ENCODE results near the gene GNG12.

DNA sequence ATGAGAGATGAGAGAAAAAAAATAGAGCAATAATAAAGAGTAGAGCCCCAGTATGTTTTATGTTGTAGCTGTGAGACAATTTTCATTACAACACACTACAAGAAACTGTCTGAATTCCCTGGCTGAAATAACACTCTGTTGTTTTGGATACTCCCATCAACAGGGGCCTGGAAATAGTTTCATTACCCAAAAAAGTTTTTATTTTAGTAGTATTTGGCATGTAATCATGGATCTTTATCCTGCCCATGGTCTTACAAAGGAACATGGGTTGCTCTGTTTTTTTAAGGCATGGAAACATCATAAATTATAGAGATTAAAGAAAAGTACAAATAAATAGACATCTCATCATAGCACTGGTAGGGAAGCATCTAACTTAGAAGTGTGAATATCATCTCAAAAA is 56.3 kb downstream of the GNG12 start:
- TF ChIP-seq, protein P1, sequence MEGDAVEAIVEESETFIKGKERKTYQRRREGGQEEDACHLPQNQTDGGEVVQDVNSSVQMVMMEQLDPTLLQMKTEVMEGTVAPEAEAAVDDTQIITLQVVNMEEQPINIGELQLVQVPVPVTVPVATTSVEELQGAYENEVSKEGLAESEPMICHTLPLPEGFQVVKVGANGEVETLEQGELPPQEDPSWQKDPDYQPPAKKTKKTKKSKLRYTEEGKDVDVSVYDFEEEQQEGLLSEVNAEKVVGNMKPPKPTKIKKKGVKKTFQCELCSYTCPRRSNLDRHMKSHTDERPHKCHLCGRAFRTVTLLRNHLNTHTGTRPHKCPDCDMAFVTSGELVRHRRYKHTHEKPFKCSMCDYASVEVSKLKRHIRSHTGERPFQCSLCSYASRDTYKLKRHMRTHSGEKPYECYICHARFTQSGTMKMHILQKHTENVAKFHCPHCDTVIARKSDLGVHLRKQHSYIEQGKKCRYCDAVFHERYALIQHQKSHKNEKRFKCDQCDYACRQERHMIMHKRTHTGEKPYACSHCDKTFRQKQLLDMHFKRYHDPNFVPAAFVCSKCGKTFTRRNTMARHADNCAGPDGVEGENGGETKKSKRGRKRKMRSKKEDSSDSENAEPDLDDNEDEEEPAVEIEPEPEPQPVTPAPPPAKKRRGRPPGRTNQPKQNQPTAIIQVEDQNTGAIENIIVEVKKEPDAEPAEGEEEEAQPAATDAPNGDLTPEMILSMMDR (optimal IDR thresholded peaks at IDR 0.05 in 1 of 3, IDR thresholded peaks at IDR 0.05 in 1 of 3, conservative IDR thresholded peaks at IDR 0.05 in 1 of 3; ENCODE audit: extremely low read depth in 1 of 3, insufficient read depth in 2 of 3, low read length in 3 of 3) = no peak
- no peak for TF ChIP-seq EZH2 (IDR thresholded peaks at IDR 0.05; ENCODE audit: low read length)

Measured in keratinocyte (primary cell).